HCT116 (cell line): ENCODE data around the gene HMSD. TPM values are rescaled to one million over a fixed set of nuclear protein-coding genes. Genes with fewer than 3 reads are reported as not detected.

ENCODE experiments used
- ATAC-seq: fragments of 200-7000 bp; cut with Tn5 transposase; 2 replicates; pipeline ENCODE4 v1.9.1; 2020; ENCODE audit warnings: mild to moderate bottlenecking, moderate library complexity
- BruUV-seq: library from RNA; stranded (reverse); fragments of 400-500 nt; replicated peaks from 2 replicates; lab custom pipeline; 2021; lab: Mats Ljungman, UMichigan
- CTCF ChIA-PET: fragments of 300-600 bp; sonication (Branson Sonifier 250); formaldehyde crosslinking; loops from one replicate; lab custom pipeline; 2021; ENCODE audit warnings: antibody characterized with exemption; lab: Charles Lee
- POLR2A ChIA-PET: fragments of 300-600, 350-600 bp; sonication (Branson Sonifier 250); formaldehyde crosslinking; loops from one replicate; lab custom pipeline; 2021; ENCODE audit warnings: antibody characterized with exemption; lab: Charles Lee
- RAD21 ChIA-PET, 2 experiments: fragments of 300-600 bp; sonication (Branson Sonifier 250); formaldehyde crosslinking; loops; one replicate each; lab custom pipeline; 2023; ENCODE audit warnings: low total read pairs in 2 of 2; ENCODE audit not compliant: uncharacterized antibody in 2 of 2, unreplicated experiment in 2 of 2, low non-redundant PET in 1 of 2; lab: Charles Lee
- DNase-seq: peaks from one replicate; pipeline ENCODE4 v3.0.0-alpha.2; 2010; ENCODE audit warnings: low read depth, low spot score
- H2AFZ ChIP-seq: fragments of 200-600 bp; shearing (Covaris generic), sonication (generic); 2 replicates; pipeline ENCODE4 v1.6.1; 2017; ENCODE audit warnings: low read depth, mixed run types, mixed read lengths, antibody characterized with exemption, low read length; ENCODE audit not compliant: poor library complexity, severe bottlenecking
- H3K27ac ChIP-seq: 2 replicates; pipeline ENCODE4 v1.5.1; 2012; ENCODE audit warnings: low read depth, low read length
- H3K27me3 ChIP-seq: fragments of 200-600 bp; sonication (generic); 2 replicates; pipeline ENCODE4 v1.6.1; 2016; ENCODE audit warnings: mixed run types, low read length, mixed read lengths; ENCODE audit not compliant: insufficient read depth
- H3K36me3 ChIP-seq, 2 experiments: fragments of 200-500 bp in 1 of 2; fragments of 200-600 bp in 1 of 2; sonication (Bioruptor generic) in 1 of 2; sonication (generic) in 1 of 2; 2 replicates each; pipeline versions ENCODE4 v1.5.1 to v1.6.1; 2014 to 2016; ENCODE audit warnings: low read length in 2 of 2, inconsistent platforms in 1 of 2, mixed read lengths in 1 of 2, mixed run types in 1 of 2; ENCODE audit not compliant: insufficient read depth in 2 of 2, control insufficient read depth in 1 of 2
- H3K4me1 ChIP-seq, 2 experiments: fragments of 200-600 bp in 1 of 2; sonication (generic) in 1 of 2; 2 replicates each; pipeline versions ENCODE4 v1.5.1 to v1.6.1; 2012 to 2017; ENCODE audit warnings: low read length in 2 of 2, inconsistent platforms in 1 of 2, mild to moderate bottlenecking in 1 of 2, mixed read lengths in 1 of 2, mixed run types in 1 of 2, moderate library complexity in 1 of 2; ENCODE audit not compliant: insufficient read depth in 2 of 2, control insufficient read depth in 1 of 2
- H3K4me2 ChIP-seq: fragments of 200-600 bp; sonication (generic); 2 replicates; pipeline ENCODE4 v1.6.1; 2017; ENCODE audit warnings: mixed run types, low read length, mixed read lengths
- H3K4me3 ChIP-seq, 2 experiments: fragments of 200-600 bp in 1 of 2; sonication (generic) in 1 of 2; replicated peaks in 1 of 2; 2 replicates each; pipeline ENCODE4 v1.5.1; 2011 to 2016; ENCODE audit warnings: low read length in 2 of 2, control low read depth in 1 of 2, low read depth in 1 of 2, mild to moderate bottlenecking in 1 of 2, mixed read lengths in 1 of 2, mixed run types in 1 of 2
- H3K79me2 ChIP-seq: fragments of 200-600 bp; sonication (generic); 2 replicates; pipeline ENCODE4 v1.6.1; 2017; ENCODE audit warnings: mild to moderate bottlenecking, mixed run types, low read length, moderate library complexity, mixed read lengths; ENCODE audit not compliant: insufficient read depth
- H3K9ac ChIP-seq: fragments of 200-600 bp; sonication (generic); 2 replicates; pipeline ENCODE4 v1.6.1; 2016; ENCODE audit warnings: low read length, mixed read lengths
- H3K9me2 ChIP-seq: fragments of 200-600 bp; sonication (generic), shearing (Covaris generic); 2 replicates; pipeline ENCODE4 v1.6.1; 2017; ENCODE audit warnings: mixed run types, mild to moderate bottlenecking, moderate library complexity; ENCODE audit not compliant: insufficient read depth
- H3K9me3 ChIP-seq, 2 experiments: fragments of 200-500 bp in 1 of 2; fragments of 200-600 bp in 1 of 2; sonication (Bioruptor generic) in 1 of 2; sonication (generic) in 1 of 2; 2 replicates each; pipeline ENCODE4 v1.6.1; 2014 to 2017; ENCODE audit warnings: low read length in 2 of 2, mixed read lengths in 2 of 2, inconsistent platforms in 1 of 2, low read depth in 1 of 2, mild to moderate bottlenecking in 1 of 2, mixed run types in 1 of 2, moderate library complexity in 1 of 2; ENCODE audit not compliant: control insufficient read depth in 1 of 2, insufficient read depth in 1 of 2
- H4K20me1 ChIP-seq: fragments of 200-600 bp; sonication (generic), shearing (Covaris generic); 2 replicates; pipeline ENCODE4 v1.6.1; 2017; ENCODE audit warnings: mixed run types, mild to moderate bottlenecking, moderate library complexity; ENCODE audit not compliant: insufficient read depth
- EGR1 ChIP-seq: IDR thresholded peaks from 2 replicates; pipeline ENCODE4 v1.6.1; 2012; ENCODE audit warnings: low read depth
- ELF1 ChIP-seq: IDR thresholded peaks from 2 replicates; pipeline ENCODE4 v1.6.1; 2012; ENCODE audit warnings: low read depth, borderline replicate concordance
- EZH2phosphoT487 ChIP-seq: fragments of 200-600 bp; IDR thresholded peaks from 2 replicates; pipeline ENCODE4 v1.6.1; 2018; ENCODE audit warnings: antibody characterized with exemption, borderline replicate concordance
- FOSL1 ChIP-seq: IDR thresholded peaks from 2 replicates; pipeline ENCODE4 v1.6.1; 2012; ENCODE audit warnings: low read depth
- JUND ChIP-seq: IDR thresholded peaks from 2 replicates; pipeline ENCODE4 v1.6.1; 2012
- POLR2A ChIP-seq: IDR thresholded peaks from 2 replicates; pipeline ENCODE4 v1.7.0; 2011; ENCODE audit warnings: borderline replicate concordance; ENCODE audit not compliant: insufficient read depth, insufficient read length; ENCODE audit errors: extremely low read depth
- POLR2AphosphoS5 ChIP-seq: IDR thresholded peaks from 2 replicates; pipeline ENCODE4 v1.6.1; 2011; ENCODE audit warnings: mild to moderate bottlenecking, low read depth, low read length, moderate library complexity
- RAD21 ChIP-seq: IDR thresholded peaks from 2 replicates; pipeline ENCODE4 v1.6.1; 2012; ENCODE audit warnings: low read depth, mild to moderate bottlenecking
- SRF ChIP-seq: IDR thresholded peaks from 2 replicates; pipeline ENCODE4 v1.6.1; 2012; ENCODE audit warnings: low read depth
- YY1 ChIP-seq: IDR thresholded peaks from 2 replicates; pipeline ENCODE4 v1.6.1; 2011; ENCODE audit warnings: low read length, low read depth, moderate library complexity, mild to moderate bottlenecking; ENCODE audit not compliant: insufficient replicate concordance; ENCODE audit errors: extremely low read depth
- ZBTB33 ChIP-seq: IDR thresholded peaks from 2 replicates; pipeline ENCODE4 v1.6.1; 2011; ENCODE audit warnings: mild to moderate bottlenecking, low read length, moderate library complexity; ENCODE audit not compliant: insufficient replicate concordance; ENCODE audit errors: extremely low read depth
- ZFX ChIP-seq: fragments of 450-650 bp; IDR thresholded peaks from 2 replicates; pipeline ENCODE4 v1.6.1; 2017
- ZNF274 ChIP-seq: fragments of 200-500 bp; sonication (Bioruptor generic); IDR thresholded peaks from 2 replicates; pipeline ENCODE4 v1.6.1; 2014; ENCODE audit warnings: mild to moderate bottlenecking, low read depth, low read length, inconsistent platforms
- intact Hi-C: fragments of 100-400 bp; cut with micrococcal nuclease; formaldehyde crosslinking; loops from 2 replicates; pipeline ENCODE4 v1.10.0; 2022
- total RNA-seq: library from RNA; stranded (reverse); gene quantifications from one replicate; pipeline ENCODE4 v1.2.1, GENCODE V29; 2021; ENCODE audit not compliant: unreplicated experiment
- TF ChIP-seq, protein P1 (sequence below): IDR thresholded peaks from 2 replicates; pipeline ENCODE4 v1.6.1; 2012
- TF ChIP-seq, protein P2 (sequence below): IDR thresholded peaks from 2 replicates; pipeline ENCODE4 v1.6.1; 2012; ENCODE audit warnings: low read depth

The HMSD gene
- total RNA-seq, 1 experiment from 2014 or later: 5.3 TPM

GRCh38 chr18:63917817-63918216 lies 31.3 kb upstream of the HMSD start:
- no peak for TF ChIP-seq EGR1
- TF ChIP-seq, protein P1, sequence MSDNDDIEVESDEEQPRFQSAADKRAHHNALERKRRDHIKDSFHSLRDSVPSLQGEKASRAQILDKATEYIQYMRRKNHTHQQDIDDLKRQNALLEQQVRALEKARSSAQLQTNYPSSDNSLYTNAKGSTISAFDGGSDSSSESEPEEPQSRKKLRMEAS: no peak
- no peak for TF ChIP-seq POLR2AphosphoS5
- no peak for TF ChIP-seq POLR2A
- no peak for TF ChIP-seq ZBTB33
- TF ChIP-seq FOSL1: no peak
- no peak for TF ChIP-seq YY1
- TF ChIP-seq ZNF274: no peak
- no peak for TF ChIP-seq EZH2phosphoT487
- TF ChIP-seq, protein P2, sequence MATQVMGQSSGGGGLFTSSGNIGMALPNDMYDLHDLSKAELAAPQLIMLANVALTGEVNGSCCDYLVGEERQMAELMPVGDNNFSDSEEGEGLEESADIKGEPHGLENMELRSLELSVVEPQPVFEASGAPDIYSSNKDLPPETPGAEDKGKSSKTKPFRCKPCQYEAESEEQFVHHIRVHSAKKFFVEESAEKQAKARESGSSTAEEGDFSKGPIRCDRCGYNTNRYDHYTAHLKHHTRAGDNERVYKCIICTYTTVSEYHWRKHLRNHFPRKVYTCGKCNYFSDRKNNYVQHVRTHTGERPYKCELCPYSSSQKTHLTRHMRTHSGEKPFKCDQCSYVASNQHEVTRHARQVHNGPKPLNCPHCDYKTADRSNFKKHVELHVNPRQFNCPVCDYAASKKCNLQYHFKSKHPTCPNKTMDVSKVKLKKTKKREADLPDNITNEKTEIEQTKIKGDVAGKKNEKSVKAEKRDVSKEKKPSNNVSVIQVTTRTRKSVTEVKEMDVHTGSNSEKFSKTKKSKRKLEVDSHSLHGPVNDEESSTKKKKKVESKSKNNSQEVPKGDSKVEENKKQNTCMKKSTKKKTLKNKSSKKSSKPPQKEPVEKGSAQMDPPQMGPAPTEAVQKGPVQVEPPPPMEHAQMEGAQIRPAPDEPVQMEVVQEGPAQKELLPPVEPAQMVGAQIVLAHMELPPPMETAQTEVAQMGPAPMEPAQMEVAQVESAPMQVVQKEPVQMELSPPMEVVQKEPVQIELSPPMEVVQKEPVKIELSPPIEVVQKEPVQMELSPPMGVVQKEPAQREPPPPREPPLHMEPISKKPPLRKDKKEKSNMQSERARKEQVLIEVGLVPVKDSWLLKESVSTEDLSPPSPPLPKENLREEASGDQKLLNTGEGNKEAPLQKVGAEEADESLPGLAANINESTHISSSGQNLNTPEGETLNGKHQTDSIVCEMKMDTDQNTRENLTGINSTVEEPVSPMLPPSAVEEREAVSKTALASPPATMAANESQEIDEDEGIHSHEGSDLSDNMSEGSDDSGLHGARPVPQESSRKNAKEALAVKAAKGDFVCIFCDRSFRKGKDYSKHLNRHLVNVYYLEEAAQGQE: no peak
- no peak for TF ChIP-seq ZFX
- no peak for TF ChIP-seq ELF1
- TF ChIP-seq SRF: no peak
- no peak for TF ChIP-seq RAD21
- no peak for TF ChIP-seq JUND
- no peak overlapping the region for H2AFZ ChIP-seq
- no peak overlapping the region for H3K4me3 ChIP-seq
- H3K9me3 ChIP-seq: no peaks in the 10 kb centered on the region
- no peak overlapping the region for H3K9ac ChIP-seq
- H4K20me1 ChIP-seq: no peaks in the 10 kb centered on the region
- POLR2A ChIA-PET: no interaction called here
- H3K9me2 ChIP-seq: no peaks in the 10 kb centered on the region
- H3K27me3 ChIP-seq: no peaks in the 10 kb centered on the region
- intact Hi-C loops: no loop called here
- RAD21 ChIA-PET: no interaction called here
- H3K36me3 ChIP-seq: no peaks in the 10 kb centered on the region
- H3K27ac ChIP-seq: no peak overlapping the region
- DNase-seq (no peak), ATAC-seq (no peak)
- no TSS peak for BruUV-seq
- CTCF ChIA-PET: no interaction called here
- H3K4me1 ChIP-seq: no peaks in the 10 kb centered on the region
- no peaks in the 10 kb centered on the region for H3K79me2 ChIP-seq
- no peak overlapping the region for H3K4me2 ChIP-seq
